HG03095 (cell line): ENCODE results near the gene GPT2.
"Not testable (repeated sequence)": the region's sequence is repeated elsewhere in the genome, so short reads cannot be mapped to it uniquely, and the experiment has no call there.

ENCODE experiments used
- ATAC-seq: cut with Tn5 transposase; IDR thresholded peaks from one replicate; pipeline ENCODE4 v1.9.1; 2021; ENCODE audit warnings: moderate library complexity; ENCODE audit not compliant: unreplicated experiment

Gene GPT2

GRCh38 chr16:46862555-46863447, 21.4 kb upstream of the GPT2 start:
- no peak for ATAC-seq

DNA sequence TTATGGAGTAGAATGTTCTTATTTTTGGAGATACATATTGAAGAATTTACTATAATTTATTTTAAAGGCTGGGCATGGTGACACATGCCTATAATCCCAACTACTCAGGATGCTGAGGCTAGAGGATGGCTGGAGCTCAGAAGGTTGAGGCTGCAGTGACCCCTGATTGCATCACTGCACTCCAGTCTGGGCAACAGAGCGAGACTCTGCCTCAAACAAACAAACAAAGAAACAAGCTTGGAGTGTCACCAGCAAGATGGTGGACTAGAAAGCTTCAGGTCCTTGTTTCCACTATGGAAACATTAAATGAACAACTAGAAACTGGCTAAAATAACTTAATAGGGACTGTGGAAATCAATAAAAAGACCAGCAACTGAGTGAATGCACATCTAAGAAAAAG, 17.9 kb upstream of the GPT2 start:
- ATAC-seq, result no peak

- ATAC-seq, result not testable (repeated sequence)
Measured at GRCh38 chr16:46867486-46867885, 16.7 kb upstream of the GPT2 start.

GRCh38 chr16:46868891-46869290, 15.3 kb upstream of the GPT2 start:
- not testable (repeated sequence) for ATAC-seq

DNA sequence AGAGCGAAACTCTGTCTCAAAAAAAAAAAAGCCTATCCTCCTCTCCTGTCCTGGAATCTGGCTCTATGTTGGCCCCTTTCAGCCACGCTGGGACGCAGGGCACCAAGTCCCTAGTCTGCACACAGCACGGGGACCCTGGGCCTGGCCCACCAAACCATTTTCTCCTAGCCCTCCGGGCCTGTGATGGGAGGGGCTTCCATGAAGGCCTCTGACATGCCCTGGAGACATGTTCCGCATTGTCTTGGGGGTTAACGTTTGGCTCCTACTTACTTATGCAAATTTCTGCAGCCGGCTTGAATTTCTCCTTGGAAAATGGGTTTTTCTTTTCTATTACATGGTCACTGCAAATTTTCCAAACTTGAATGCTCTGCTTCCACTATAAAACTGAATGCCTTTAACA, 12.6 kb upstream of the GPT2 start:
- ATAC-seq, result no peak

DNA sequence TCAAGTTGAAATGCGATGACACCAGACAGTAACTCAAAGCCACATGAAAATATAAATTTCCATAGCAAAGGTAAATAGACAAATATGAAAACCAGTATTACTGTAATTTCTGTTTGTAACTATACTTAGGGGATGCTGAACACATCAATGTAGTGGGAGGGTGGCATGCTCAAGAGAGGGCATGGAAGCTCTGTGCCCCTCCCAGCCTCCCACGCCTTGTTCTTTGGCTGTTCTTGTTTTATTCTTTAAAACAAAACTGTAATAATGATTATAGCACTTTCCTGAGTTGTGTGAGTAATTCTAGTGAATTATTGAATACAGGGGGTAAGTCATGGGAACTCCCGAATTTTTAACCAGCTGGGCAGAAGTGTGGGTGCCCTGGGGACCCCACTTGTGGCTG, 11.0 kb upstream of the GPT2 start:
- no peak for ATAC-seq

GRCh38 chr16:46875243-46875642, 8.9 kb upstream of the GPT2 start:
- ATAC-seq, result no peak

DNA sequence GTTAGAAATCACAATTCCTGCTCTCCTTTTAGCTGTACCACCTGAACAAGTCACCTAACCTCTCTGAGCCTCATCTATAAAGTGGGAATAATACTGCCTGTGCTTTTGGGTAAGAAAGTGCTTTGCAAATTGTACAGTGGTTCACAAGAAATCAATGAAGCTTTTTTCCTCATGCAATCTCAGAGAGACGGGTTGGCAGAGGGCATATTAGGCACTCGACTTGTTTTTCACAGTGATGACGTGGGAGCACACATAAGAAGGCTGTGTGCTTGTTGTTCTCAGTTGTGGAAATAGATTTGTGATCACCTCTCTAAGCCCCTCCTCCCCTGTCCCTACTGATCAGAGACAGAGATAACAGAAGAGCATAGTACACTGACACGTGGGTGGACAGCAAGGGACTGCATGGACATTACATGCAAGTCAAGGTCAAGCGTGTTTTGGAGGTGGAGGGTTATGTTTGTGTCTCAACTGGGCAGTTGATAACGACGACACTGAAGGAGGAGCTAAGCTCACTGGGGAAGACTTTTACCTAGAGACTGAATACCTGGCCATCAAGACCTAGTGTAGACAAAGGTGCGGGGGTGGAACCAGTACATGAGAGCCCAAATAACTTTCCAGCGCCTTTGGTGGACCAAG, 1.7 kb upstream of the GPT2 start:
- no peak for ATAC-seq

- ATAC-seq, result no peak
Measured at GRCh38 chr16:46882940-46883307, 1.2 kb upstream of the GPT2 start.

- ATAC-seq, result no peak
Measured at GRCh38 chr16:46883353-46883689, 841 bp upstream of the GPT2 start.

DNA sequence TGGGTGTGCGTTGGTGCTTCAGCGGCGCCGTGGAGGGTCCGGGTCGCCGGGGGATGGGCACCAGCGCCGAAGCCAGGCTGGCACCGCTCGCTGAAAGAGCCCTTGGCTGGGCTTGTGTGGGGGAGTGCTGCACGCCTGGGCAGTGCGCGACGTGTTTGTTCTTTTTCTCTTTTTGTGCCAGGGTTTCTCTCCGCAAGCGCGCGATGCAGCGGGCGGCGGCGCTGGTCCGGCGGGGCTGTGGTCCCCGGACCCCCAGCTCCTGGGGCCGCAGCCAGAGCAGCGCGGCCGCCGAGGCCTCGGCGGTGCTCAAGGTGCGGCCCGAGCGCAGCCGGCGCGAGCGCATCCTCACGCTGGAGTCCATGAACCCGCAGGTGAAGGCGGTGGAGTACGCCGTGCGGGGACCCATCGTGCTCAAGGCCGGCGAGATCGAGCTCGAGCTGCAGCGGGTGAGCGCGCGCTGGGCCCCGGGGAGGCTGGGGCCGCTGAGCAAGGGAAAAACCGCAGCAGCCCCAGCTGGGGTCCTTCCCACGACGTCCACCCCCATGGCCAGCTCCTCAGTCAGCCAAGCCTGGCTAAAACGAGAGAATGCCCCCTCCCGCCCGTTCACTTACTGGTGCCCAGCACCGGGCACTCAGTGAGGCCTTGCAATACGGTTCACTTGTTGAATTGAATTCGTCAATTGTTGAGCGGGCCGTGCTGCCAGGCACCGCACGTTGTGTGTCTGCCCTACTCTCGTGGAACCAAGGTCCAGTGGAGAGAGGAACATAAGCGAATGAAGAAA, 541 bp downstream of the GPT2 start:
- ATAC-seq, result peak; percentile 4

GRCh38 chr16:46885960-46886763, 2.0 kb downstream of the GPT2 start:
- no peak for ATAC-seq

DNA sequence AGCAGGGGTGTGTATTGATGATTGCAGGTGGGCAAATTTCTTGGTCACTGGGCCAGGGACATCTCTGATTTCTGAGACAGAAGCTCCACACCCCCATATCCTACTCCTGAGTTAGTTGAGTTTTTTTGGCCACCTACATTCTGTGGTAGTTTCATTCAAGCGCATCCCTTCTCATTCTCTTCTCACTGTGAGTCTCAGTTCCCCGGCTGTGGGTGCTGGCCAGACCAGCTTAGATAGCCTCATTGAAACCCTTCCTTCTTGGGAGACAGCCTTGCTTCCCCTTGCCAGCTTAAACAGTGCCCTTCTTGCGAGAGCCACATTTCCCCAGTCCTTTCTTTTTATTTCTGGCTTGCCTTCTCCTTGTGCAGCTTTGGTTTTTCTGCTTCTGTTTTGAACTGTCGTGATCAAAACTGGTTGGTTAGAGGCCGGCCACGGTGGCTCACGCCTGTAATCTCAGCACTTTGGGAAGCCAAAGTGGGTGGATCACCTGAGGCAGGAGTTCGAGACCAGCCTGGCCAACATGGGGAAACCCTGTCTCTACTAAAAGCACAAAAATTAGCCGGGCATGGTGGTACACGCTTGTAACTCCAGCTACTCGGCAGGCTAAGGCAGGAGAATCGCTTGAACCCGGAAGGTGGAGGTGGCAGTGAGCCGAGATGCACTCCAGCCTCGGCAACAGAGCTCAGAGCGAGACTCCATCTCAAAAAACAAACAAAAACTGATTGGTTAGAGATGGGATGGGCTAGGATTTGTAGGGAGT, 2.8 kb downstream of the GPT2 start:
- no peak for ATAC-seq

DNA sequence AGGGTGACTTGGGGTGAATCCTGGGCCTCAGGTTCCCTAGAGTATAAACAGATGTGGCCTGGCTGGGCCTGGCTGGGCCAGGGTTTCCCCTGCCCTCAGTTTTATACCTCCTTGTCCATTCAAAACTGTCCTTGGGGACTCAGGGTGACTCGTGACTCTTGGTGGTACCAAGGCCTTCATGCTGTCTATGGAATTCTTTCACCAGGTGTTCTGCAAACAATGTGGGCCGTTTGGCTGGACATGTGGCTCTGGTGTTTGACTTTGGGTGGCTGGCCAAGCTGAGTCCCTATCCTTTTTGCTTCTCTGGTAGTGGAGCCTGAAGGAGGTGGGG, 3.3 kb downstream of the GPT2 start:
- ATAC-seq, result no peak

GRCh38 chr16:46889245-46889941, 5.2 kb downstream of the GPT2 start:
- ATAC-seq, result no peak

DNA sequence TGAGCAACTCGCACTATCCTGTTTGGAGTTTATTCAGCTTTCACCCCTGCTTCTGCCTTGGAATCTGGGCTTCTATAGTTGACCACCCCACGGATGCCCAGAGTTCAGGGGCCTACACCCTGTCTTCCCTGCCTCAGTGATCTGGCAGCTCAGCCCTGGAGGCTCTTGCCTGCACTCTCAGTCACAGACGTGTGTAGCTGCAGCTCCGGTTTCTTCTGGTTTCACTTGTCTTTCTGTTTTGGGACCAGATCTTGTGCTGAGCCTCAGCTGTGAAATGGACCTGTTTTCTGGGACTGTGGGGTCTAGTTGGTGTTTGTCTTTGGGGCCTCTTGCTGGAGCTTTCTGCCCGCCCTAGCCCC, 5.8 kb downstream of the GPT2 start:
- no peak for ATAC-seq

DNA sequence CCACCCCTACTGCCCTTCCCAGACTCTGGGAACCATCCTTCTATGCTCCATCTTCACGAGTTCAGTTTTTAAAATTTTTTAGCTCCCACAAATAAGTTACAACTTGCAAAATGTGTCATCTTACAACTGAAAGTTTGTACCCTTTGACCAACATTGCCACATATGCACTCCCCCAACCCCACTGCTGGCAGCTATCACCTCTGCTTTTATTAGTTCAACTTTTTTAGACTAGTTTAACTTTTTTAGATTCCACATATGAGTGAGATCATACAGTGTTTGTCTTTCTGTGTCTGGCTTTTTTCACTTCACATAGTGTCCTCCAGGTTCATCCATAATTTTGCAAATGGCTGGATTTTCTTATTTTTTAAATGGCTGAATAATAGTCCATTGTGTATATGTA, 7.7 kb downstream of the GPT2 start:
- ATAC-seq, result no peak

DNA sequence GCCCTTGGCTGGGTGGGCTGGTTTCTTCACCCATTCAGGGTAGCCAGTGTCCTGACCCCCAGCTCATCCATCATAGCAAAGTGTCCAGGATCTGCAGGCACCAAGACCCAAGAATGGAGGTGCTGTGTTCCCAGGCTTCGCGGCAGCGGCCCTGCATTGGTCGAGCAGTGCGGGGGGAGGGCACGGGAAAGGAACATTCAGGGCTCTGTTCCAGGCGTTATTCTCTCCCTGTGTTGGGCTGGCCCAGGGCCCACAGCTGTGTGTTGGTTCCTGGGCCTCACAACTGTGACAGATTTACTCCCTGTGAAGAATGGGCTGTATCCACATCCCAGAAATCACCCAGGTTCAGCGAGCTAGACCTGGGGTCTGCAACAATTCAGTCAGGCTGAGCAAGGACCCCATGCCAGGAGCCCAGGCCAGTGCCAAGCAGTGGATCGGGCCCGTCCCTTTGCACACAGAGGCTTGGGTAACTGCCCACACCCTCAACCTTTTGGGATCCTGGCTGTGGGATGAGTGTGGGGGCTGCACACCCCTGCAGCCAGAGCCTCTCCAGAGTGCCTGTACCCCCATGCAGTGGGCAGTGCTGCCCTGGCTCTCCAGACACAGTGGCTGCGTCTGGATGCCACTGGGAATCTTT, 10.0 kb downstream of the GPT2 start:
- ATAC-seq, result no peak
